NCI-H146 (cell line): ENCODE measurements around the gene ZNF341.
"Not testable (repeated sequence)": the region's sequence is repeated elsewhere in the genome, so short reads cannot be mapped to it uniquely, and the experiment has no call there.

Experiments
- DNase-seq: peaks from one replicate; lab custom pipeline; 2025; lab: John Stamatoyannopoulos, UW

ZNF341 gene

DNA sequence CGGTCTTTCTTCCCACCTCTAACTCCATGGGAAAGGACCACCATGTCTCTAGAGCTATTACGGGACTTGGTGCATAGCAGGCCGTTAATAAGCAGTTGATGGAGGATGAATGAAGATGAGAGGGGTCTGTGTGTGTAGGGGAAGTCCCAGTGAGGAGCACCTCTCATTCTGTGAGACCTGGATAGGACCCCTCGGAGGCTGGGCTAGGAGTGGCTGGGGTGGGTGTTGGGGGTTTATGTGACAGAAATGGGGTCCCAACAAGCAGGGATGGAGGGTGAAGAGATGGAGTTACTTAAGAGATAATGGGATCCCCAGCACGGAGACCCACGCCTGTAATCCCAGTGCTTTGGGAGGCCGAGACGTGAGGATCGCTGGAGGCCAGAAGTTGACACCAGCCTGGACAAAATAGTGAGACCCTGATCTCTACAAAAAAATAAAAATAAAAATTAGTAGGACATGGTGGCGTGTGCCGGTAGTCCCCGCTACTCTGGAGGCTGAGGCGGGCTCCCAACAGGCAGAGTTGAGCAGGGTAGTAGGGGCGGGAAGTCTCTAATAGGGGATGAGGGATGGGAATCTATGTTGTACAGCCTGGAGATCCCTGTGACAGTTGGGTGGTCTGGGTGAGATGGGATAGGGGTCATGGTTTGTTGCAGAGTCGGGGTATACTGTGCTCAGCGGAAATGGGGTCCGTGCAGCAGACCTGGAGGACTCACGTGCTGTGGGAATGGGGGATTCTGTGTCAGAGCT lies 677 bp upstream of the ZNF341 start:
- no peak for DNase-seq

GRCh38 chr20:33732166-33732970 lies 572 bp downstream of the ZNF341 start:
- peak; percentile 96 for DNase-seq

DNA sequence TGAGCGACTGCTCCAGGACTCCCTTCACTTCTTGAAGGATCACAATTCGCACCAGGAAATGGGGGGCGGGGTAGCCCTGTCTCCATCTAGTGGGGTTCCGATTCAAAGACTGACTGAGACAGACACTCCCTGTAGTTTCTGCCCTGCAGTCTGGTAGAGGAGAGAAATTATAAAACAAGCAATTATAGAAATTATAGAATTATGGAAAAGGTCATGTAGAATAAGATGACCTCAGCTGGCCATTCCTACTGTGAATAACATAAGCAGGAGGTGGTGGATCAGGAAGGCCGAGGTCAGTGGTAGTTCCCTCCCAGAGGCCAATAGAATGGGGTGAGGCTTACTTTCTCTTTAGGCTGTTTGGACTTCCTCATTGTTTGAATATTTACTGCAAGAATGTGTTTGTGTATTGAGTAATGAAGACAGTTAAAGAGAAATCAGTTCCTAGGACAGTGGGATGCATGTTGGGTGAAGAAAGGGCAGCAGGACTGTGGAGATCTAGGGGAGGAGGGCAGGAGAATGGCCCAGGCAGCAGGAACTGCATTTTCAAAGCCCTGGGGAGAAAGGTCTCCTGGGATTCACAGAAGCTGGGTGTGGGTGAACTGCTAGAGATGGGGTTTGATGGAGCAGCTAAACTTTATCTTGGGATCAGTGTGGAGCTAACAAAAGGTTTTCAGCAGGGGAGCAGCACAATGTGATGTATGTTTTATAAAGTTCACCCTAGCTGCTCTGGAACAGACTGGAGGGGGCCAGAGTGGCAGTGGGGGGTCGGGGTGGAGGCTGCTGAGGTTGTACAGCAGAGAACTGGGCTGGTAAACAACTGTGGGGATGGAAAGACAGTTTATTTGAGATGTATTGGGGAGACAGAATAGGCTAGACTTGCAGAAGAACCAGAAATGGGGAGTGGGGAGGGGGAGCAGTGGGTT lies 2.1 kb downstream of the ZNF341 start:
- DNase-seq = no peak

DNA sequence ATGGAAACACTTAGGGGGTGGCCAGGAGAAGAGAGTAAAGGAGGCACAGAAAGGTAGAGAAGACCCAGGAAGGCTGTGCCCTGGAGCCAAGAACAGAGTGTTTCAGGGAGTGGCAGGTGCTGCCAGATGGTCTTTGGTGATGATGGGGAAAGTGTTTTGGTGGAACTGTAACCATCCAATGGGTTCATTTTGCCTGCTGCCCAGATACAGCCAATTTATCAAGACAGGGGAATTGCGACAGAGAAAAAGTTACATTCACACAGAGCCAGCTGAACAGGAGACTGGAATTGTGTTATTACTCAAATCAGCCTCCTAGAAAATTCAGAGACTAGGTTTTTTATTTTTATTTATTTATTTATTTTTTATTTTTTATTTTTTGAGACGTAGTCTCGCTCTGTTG lies 5.2 kb downstream of the ZNF341 start:
- DNase-seq = no peak

DNA sequence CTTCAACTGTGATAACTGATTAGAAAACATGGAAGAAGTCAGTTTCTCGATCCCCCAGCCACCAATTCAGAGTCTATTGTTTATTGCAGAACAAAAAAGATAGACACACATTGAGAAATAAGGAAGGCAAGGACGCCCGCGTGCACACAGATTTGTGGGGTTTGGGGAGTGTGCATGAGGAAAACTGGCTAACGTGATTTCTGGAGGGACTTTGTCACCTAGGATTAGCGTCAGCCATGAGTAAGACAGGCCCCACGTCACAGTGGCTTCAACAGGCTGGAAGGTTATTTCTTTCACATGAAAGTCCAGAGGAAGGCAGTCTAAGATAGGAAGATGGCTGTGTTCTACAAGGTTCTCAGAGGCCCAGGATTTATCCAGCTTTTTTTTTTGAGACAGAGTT lies 7.7 kb downstream of the ZNF341 start:
- DNase-seq = no peak

DNA sequence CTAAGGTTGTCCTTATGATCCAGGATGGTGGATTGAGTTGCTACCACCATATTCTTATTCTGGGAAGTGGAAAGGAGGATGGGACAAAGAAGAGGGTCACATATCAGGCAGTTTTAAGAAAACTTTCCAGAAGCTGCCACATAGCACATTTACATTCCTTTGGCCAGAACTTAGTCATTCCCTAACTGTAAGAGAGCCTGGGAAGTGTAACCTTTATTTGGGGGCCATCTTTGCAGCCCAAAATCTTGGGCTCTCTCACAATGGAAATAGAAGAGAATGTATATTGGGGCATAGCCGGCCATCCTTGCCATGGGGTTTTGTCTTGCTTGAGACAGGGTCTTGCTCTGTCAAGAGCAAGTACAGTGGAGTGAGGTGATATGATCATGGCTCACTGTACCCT lies 8.4 kb downstream of the ZNF341 start:
- DNase-seq = no peak

DNA sequence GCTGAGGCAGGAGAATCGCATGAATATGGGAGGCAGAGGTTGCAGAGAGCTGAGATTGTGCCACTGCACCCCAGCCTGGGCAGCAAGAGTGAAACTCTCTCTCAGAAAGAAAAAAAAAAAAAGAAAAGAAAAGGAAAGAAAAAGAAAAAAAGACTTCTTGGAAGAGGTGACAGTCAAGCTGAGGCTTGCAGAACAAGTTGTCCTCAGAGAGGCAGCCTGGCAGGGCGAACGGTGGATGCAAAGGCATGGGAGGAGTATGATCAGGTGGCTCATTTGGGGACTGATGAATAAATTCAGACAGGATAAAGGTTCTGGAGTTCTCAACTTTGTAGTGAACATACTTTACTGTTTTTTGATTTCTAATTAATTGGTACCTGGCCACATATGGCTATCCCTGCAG lies 12.4 kb downstream of the ZNF341 start:
- DNase-seq = no peak

DNA sequence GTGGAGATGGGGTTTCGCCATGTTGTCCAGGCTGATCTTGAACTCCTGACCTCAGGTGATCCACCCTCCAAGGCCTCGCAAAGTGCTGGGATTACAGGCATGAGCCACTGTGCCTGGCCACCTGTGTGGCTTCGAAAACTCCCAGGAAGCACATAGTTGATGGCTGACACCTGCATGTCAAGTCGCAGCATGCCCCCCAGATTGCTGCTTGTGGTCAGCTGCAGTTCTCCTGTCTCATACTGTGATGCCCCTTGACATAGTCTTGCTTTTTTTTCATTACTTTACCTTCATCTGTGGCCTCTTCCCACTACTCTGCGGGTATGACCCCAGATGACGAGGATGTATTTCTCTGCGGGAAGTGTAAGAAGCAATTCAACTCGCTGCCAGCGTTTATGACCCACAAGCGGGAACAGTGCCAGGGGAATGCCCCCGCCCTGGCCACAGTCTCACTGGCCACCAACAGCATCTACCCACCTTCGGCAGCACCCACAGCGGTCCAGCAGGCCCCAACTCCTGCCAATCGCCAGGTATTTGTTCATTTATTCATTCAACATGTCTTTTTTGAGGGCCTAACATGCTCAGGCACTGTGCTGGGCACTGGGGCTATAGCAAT lies 13.1 kb downstream of the ZNF341 start:
- DNase-seq = no peak

- DNase-seq = no peak
Observed at GRCh38 chr20:33746325-33746998, 14.7 kb downstream of the ZNF341 start.

DNA sequence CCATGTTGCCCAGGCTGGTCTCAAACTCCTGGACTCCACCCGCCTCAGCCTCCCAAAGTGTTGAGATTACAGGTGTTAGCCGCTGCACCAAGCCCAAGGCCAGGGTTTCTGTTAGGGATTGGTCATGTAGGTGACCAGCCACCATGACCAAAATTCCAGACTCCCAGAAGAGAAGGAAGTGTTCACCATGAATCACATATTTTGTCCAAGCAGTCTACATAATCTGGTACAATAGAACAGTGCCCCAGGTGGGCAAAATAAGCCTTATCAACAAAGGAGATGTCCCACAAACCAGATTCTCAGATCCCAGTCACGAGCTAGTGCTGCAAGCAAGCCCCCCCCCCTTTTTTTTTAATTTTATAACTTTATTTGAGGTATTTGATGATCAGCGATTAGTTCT lies 20.0 kb downstream of the ZNF341 start:
- no peak for DNase-seq

- DNase-seq = no peak
Observed at GRCh38 chr20:33753143-33753542, 21.3 kb downstream of the ZNF341 start.

GRCh38 chr20:33753763-33754162 lies 22.0 kb downstream of the ZNF341 start:
- DNase-seq = no peak

DNA sequence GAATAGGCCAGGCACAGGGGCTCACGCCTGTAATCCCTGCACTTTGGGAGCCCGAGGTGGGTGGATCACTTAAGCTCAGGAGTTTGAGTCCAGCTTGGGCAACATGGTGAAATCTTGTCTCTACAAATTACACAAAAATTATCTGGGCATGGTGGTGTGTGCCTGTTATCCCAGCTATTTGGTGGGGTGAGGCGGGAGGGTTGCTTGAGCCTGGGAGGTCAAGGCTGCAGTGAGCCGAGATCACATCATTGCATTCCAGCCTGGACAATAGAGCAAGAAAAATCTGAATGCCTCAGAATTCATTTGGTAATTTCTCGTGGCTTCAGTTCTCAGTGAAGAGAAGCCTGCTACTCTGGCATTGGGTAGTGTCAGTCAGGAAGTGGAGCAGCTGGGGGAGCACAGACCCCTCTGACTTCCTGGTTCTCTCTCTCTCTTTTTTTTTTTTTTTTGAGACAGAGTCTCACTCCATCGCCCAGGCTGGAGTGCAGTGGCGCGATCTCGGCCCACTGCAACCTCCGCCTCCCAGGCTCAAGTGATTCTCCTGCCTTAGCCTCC lies 24.2 kb downstream of the ZNF341 start:
- DNase-seq = not testable (repeated sequence)

DNA sequence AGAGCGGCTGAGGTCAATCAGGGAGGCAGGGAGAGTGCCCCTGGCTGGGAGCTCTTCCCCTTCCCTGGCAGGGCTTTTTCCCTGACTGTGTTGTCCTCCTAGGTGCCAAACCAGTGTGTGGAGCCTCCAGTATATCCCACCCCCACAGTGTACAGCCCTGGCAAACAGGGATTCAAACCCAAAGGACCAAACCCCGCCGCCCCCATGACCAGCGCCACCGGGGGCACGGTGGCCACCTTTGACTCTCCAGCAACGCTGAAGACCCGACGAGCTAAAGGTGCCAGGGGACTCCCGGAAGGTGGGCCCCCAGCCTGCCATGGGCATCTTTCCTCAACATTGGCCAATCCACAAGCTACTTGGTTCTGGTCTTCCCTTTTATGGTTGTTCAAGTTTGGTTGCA lies 25.2 kb downstream of the ZNF341 start:
- no peak for DNase-seq

DNA sequence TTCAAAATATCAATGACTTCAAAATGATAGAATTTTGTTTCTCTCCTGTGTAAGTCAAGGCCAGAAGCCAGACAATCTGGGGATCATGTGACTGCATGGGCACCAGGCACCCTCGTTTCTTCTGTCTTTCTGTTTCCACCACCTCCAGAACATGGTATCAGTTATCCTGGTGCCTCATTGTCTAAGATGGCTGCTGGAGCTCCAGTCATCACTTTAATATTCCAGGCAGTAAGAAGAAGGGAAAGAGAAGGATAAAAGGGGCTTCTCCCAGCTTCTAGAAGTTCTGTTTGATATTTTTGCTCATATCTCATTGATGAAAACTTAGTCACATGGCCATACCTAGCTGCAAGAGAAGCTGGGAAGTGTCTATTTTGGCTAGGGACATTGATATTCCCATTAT lies 25.7 kb downstream of the ZNF341 start:
- DNase-seq = no peak

DNA sequence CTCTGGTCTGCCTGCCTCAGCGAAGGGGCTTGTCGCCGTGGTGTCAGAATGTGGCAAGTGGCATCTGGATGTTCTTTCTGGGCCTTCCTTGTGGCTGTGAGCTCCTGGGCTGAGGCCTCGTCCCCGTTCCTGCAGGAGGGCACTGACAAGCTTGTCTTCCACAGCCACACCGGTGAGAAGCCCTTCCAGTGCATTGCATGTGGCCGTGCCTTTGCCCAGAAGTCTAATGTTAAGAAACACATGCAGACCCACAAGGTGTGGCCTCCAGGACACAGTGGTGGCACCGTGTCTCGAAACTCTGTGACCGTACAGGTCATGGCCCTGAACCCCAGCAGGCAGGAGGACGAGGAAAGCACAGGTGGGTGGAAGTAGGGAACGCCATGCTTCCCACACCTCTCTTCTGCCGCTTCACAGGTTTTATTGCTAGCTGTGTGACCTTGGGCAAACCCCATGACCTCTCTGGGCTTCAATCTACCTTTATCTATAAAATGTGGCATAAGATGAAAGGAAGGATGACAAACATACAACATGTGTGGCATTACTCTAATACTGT lies 30.0 kb downstream of the ZNF341 start:
- DNase-seq = no peak

- DNase-seq = no peak
Observed at GRCh38 chr20:33765099-33765498, 33.3 kb downstream of the ZNF341 start.

DNA sequence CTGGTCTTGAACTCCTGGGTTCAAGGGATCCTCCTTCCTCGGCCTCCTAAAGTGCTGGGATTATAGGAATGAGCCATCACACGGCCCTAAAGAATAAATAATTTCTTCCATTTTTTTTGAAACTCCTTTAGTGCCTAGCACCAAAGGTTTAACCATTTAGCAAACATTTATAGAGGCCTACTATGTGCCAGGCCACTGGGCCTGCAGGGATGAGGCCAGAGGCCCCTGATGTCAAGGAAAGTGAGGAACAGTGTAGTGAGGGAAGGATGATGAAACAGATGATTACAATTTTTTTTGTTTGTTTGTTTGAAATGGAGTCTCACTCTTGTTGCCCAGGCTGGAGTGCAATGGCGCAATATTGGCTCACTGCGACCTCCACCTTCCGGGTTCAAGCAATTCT lies 33.8 kb downstream of the ZNF341 start:
- no peak for DNase-seq

GRCh38 chr20:33766686-33767085 lies 34.9 kb downstream of the ZNF341 start:
- DNase-seq = no peak

- no peak for DNase-seq
Observed at GRCh38 chr20:33767777-33768138, 36.0 kb downstream of the ZNF341 start.

- DNase-seq = no peak
Observed at GRCh38 chr20:33769043-33769442, 37.2 kb downstream of the ZNF341 start.
